Stimulated activated naive CD8-positive, alpha-beta T cell treated with anti-CD3 and anti-CD28 coated beads, Interleukin-15, amount 100 ng/mL, for 72 hours (primary cell): Measurements from ENCODE around the gene NFASC.

Experiments used
- ATAC-seq: fragments of 150-1000 bp; cut with Tn5 transposase; 2 replicates; pipeline ENCODE4 v1.10.0; 2021; ENCODE audit warnings: mild to moderate bottlenecking, moderate library complexity
- DNase-seq, 2 donors: peaks; one replicate each; pipeline ENCODE4 v3.0.0; 2021 to 2022
- H3K27ac Mint-ChIP-seq, 2 donors: one replicate each; pipeline ENCODE4 v1.8.0; 2022; ENCODE audit warnings: mild to moderate bottlenecking in 2 of 2, mixed read lengths in 2 of 2, moderate library complexity in 2 of 2
- H3K27me3 Mint-ChIP-seq: one replicate; pipeline ENCODE4 v1.8.0; 2022; ENCODE audit warnings: mixed read lengths
- H3K4me1 Mint-ChIP-seq: one replicate; pipeline ENCODE4 v1.8.0; 2022; ENCODE audit warnings: mild to moderate bottlenecking, mixed read lengths
- H3K4me3 Mint-ChIP-seq, 2 donors: one replicate each; pipeline ENCODE4 v1.8.0; 2022; ENCODE audit warnings: mild to moderate bottlenecking in 2 of 2, mixed read lengths in 2 of 2, moderate library complexity in 1 of 2
- H3K9me3 Mint-ChIP-seq, 2 donors: one replicate each; pipeline ENCODE4 v1.8.0; 2022; ENCODE audit warnings: mixed read lengths in 2 of 2

Gene NFASC

DNA sequence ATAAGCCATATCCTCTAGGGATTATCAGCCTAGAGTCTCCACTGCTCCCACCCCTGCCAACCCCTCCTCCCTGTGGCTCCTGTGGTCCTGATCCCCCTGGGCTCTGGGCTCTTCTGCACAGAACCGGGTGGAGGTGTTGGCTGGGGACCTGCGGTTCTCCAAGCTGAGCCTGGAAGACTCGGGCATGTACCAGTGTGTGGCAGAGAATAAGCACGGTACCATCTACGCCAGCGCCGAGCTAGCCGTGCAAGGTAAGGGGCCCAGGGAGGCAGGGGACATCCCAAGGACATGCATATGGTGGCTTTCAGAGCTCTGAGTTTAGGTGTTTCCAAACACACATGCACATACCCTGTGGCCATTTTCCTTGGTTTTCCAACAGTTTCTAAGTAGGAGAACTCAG lies 191.7 kb downstream of the NFASC start:
- DNase-seq (no peak), ATAC-seq (no peak)
- H3K27me3 Mint-ChIP-seq, result no peaks in the 10 kb centered on the region
- H3K27ac Mint-ChIP-seq, result no peak overlapping the region
- no peak overlapping the region for H3K4me3 Mint-ChIP-seq
- no peaks in the 10 kb centered on the region for H3K9me3 Mint-ChIP-seq
- no peaks in the 10 kb centered on the region for H3K4me1 Mint-ChIP-seq

DNA sequence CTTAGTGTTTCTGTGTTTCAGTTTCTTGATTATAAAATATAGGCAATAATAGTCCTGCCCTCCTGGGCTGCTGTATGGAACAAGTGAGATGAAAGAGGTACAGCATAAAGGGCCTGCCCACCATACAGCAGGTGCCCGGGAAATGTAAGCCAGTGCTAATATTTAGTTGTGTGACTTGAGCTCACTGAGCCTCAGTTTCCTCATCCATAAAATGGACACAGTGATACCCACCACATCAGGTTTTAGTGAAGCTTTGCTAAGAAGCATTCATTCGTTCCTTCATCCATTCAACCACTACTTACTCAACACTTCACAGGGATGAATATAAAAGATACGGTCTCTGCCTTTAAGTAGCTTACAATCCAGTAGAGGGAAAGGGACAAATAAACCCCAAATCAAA lies 192.2 kb downstream of the NFASC start:
- H3K27ac Mint-ChIP-seq, result no peak overlapping the region
- no peak overlapping the region for H3K4me3 Mint-ChIP-seq
- H3K4me1 Mint-ChIP-seq, result no peaks in the 10 kb centered on the region
- DNase-seq (no peak), ATAC-seq (no peak)
- H3K9me3 Mint-ChIP-seq, result no peaks in the 10 kb centered on the region
- H3K27me3 Mint-ChIP-seq, result no peaks in the 10 kb centered on the region

- H3K27ac Mint-ChIP-seq, result no peak overlapping the region
- H3K4me3 Mint-ChIP-seq, result no peak overlapping the region
- no peaks in the 10 kb centered on the region for H3K27me3 Mint-ChIP-seq
- no peaks in the 10 kb centered on the region for H3K9me3 Mint-ChIP-seq
- no peak for ATAC-seq
- DNase-seq, result no peak
- H3K4me1 Mint-ChIP-seq, result no peaks in the 10 kb centered on the region
These were observed 193.6 kb downstream of the NFASC start for GRCh38 chr1:205064301-205064700.

GRCh38 chr1:205064741-205065316 lies 194.2 kb downstream of the NFASC start:
- ATAC-seq (no peak), DNase-seq (no peak)
- Mint-ChIP-seq H3K27me3 (no peaks in the 10 kb centered on the region), H3K27ac (no peak overlapping the region), H3K4me3 (no peak overlapping the region), H3K9me3 (no peaks in the 10 kb centered on the region), H3K4me1 (no peaks in the 10 kb centered on the region)

DNA sequence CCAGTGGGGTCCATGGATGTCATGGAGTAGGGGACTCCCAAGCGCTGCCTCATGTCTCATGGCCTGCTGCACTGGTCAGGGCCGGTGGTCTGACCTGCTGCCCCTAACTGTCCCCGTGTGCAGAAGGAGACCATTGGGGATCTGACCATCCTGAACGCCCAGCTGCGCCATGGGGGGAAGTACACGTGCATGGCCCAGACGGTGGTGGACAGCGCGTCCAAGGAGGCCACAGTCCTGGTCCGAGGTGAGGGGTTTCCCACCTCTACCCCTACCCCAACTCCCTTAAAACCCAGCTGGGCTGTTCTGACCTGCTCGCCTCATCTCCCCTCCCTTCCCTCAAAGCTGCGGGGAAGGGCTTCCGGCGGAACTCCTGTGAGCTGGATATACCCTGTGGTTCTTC lies 195.0 kb downstream of the NFASC start:
- H3K27me3 Mint-ChIP-seq, result no peaks in the 10 kb centered on the region
- ATAC-seq, result no peak
- H3K4me3 Mint-ChIP-seq, result no peak overlapping the region
- no peaks in the 10 kb centered on the region for H3K9me3 Mint-ChIP-seq
- H3K27ac Mint-ChIP-seq, result peak overlapping the region in 1 of 2 donors; percentile 19
- DNase-seq, result no peak
- H3K4me1 Mint-ChIP-seq, result no peaks in the 10 kb centered on the region

DNA sequence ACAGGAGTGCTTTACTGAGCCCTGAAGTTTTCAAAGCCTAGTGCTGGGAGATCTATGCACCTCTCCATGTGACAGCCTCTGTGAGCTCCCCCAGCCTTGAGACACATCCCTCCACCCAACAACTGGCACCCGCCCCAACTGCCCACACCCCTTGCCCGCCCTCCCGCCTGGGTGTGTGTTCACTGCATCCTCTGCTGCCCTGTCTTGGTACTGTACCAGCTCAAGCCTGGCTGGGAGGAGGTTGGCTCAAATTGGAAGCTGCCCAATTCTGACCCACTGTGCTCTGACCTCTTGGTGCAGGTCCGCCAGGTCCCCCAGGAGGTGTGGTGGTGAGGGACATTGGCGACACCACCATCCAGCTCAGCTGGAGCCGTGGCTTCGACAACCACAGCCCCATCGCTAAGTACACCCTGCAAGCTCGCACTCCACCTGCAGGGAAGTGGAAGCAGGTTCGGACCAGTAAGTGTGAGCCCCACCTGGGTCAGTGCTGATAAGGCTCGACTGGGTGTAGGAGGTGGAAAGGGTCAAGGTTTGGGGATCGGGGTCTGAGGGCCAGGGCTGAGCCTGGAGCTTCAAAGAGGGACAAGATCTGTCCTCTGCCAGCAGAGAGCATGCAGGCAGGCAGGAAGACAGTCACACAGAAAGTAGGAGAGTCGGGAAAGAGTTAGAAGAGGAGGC lies 195.6 kb downstream of the NFASC start:
- Mint-ChIP-seq H3K4me1 (no peaks in the 10 kb centered on the region), H3K27me3 (no peaks in the 10 kb centered on the region), H3K4me3 (no peak overlapping the region), H3K9me3 (no peaks in the 10 kb centered on the region), H3K27ac (peak overlapping the region in 1 of 2 donors; percentile 19)
- DNase-seq (no peak), ATAC-seq (no peak)

DNA sequence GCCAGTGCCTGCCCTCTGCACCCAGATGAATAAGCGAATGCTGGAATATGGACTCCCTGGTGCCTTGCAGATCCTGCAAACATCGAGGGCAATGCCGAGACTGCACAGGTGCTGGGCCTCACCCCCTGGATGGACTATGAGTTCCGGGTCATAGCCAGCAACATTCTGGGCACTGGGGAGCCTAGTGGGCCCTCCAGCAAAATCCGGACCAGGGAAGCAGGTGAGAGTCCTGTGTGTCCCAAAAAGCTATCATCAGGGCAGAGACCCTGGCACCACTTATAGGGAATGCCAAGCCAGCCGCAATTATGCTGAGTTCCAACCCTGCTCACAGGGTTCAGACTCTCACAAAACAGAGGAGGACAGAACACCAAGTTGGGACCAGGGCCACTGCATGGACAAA lies 196.4 kb downstream of the NFASC start:
- Mint-ChIP-seq H3K27ac (no peak overlapping the region), H3K9me3 (no peaks in the 10 kb centered on the region), H3K27me3 (no peaks in the 10 kb centered on the region), H3K4me3 (no peak overlapping the region), H3K4me1 (no peaks in the 10 kb centered on the region)
- DNase-seq, result no peak
- ATAC-seq, result no peak

DNA sequence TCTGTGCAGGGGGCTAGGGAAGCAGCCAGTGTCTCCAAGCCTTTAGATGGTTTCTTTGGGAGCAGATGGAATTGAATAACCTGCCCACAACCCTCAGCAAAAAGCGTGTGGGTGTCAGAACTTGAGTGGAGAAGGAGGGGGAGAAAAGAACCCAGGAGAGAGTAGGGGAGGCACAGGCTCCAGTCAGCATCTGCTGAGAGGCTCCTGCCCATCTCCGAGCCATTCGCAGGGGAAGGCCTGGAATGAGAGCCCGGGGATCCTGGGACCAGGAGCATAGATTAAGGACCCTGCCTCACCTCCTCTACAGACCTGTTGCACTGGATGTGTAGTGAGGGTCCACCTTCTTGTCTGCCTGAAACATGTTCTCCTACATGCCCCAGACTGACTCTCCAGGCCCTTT lies 197.3 kb downstream of the NFASC start:
- no peak for DNase-seq
- H3K9me3 Mint-ChIP-seq, result no peaks in the 10 kb centered on the region
- no peak overlapping the region for H3K27ac Mint-ChIP-seq
- H3K4me1 Mint-ChIP-seq, result no peaks in the 10 kb centered on the region
- H3K27me3 Mint-ChIP-seq, result no peaks in the 10 kb centered on the region
- no peak overlapping the region for H3K4me3 Mint-ChIP-seq
- no peak for ATAC-seq

DNA sequence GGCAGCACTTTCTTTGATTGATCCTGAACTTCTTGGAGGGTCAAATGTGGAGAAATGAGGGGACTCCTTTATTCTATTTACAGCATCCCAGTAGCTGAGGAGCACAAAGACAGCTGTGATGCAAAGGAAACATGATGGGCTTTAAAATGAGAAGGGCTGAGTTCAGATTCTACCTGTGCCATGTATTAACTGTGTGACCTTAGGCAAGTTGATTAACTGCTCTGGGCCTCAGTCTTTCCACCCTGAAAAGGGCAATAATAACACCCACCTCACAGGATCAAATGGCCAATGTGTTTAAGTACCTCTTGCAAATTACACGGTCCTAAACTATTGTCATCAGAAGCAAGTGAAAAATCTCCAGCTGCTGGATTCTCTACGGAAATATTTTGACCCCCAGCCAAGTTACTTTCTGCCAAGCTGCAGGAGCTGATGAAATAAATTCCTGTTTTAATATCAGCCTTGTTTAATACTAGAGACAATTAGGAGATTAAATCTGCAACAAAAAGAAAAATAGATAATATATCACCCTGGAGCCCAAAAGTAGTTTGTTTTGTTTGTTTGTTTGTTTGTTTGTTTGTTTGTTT lies 197.9 kb downstream of the NFASC start:
- Mint-ChIP-seq H3K27me3 (no peaks in the 10 kb centered on the region), H3K4me3 (no peak overlapping the region), H3K4me1 (no peaks in the 10 kb centered on the region), H3K27ac (no peak overlapping the region), H3K9me3 (no peaks in the 10 kb centered on the region)
- DNase-seq, result no peak
- no peak for ATAC-seq

DNA sequence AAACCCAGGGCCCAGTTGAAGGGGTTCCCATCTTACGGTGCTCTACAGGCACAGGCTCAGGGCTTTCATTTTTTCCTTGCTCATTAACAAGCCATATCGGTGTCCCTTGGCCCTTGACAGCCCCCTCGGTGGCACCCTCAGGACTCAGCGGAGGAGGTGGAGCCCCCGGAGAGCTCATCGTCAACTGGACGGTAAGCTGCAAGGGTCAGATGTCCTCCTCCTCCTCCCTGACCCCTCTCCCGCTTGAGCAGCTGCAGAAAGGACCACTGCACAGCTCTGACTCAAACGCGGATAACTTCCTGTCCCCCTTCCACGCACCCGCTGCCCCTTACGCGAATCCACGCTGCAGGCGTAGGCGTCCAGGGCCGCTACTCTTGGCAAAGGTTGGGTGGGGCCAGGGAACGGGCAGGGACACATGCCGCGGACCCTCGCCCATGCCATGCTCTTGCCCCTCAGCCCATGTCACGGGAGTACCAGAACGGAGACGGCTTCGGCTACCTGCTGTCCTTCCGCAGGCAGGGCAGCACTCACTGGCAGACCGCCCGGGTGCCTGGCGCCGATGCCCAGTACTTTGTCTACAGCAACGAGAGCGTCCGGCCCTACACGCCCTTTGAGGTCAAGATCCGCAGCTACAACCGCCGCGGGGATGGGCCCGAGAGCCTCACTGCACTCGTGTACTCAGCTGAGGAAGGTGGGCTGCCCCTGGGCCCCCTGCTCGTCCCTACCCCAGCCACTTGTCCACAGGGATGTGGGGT lies 198.9 kb downstream of the NFASC start:
- H3K4me3 Mint-ChIP-seq, result no peak overlapping the region
- H3K9me3 Mint-ChIP-seq, result no peaks in the 10 kb centered on the region
- DNase-seq (no peak), ATAC-seq (no peak)
- no peaks in the 10 kb centered on the region for H3K4me1 Mint-ChIP-seq
- H3K27ac Mint-ChIP-seq, result no peak overlapping the region
- H3K27me3 Mint-ChIP-seq, result no peaks in the 10 kb centered on the region

DNA sequence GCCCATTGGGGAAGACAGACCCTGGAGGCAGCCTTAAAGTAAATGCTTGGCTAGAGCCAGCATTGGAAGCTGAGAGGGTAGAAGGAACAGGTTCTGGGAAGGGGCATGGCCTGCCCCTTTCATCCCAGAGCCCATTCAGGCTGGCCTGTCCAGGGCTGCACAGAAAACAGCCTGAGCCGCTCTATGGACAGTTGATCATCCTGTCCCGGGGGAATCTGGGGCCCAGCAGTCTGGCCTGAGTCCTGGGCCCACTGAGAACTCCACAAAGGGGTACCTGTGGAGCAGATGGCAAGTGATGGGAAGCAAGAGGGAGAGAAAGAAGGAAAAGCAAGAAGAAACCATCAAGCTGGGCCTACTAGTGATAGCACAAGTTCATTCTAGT lies 200.4 kb downstream of the NFASC start:
- DNase-seq (no peak), ATAC-seq (no peak)
- no peaks in the 10 kb centered on the region for H3K9me3 Mint-ChIP-seq

DNA sequence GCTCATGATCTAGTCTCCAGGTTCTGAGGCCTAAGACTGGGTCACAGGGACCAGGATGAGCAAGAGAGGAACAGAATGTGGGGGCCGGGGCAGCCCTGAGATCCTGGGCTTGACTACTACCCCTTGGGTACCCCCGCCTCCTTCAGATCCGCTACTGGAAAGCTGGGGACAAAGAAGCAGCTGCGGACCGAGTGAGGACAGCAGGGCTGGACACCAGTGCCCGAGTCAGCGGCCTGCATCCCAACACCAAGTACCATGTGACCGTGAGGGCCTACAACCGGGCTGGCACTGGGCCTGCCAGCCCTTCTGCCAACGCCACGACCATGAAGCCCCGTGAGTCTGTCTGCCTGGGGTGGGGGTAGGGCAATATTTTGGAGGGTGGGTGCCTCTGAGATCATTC lies 201.1 kb downstream of the NFASC start:
- DNase-seq, result no peak
- peak overlapping the region in 1 of 2 donors; percentile 60 for H3K27ac Mint-ChIP-seq
- no peaks in the 10 kb centered on the region for H3K9me3 Mint-ChIP-seq
- H3K4me3 Mint-ChIP-seq, result no peak overlapping the region
- ATAC-seq, result no peak
- H3K27me3 Mint-ChIP-seq, result no peaks in the 10 kb centered on the region
- no peaks in the 10 kb centered on the region for H3K4me1 Mint-ChIP-seq

More for the DNA sequence above, 200.4 kb downstream of the NFASC start:
- Mint-ChIP-seq H3K27ac (peak overlapping the region in 1 of 2 donors; percentile 67), H3K4me1 (no peaks in the 10 kb centered on the region), H3K4me3 (no peak overlapping the region), H3K27me3 (no peaks in the 10 kb centered on the region)

- H3K27me3 Mint-ChIP-seq, result no peaks in the 10 kb centered on the region
- DNase-seq, result no peak
- H3K27ac Mint-ChIP-seq, result no peak overlapping the region
- ATAC-seq, result no peak
- H3K9me3 Mint-ChIP-seq, result no peaks in the 10 kb centered on the region
- no peaks in the 10 kb centered on the region for H3K4me1 Mint-ChIP-seq
- no peak overlapping the region for H3K4me3 Mint-ChIP-seq
These were observed 201.6 kb downstream of the NFASC start for GRCh38 chr1:205072286-205072685.
